HL-60 (cell line): ENCODE measurements around the gene PRSS16.

Source experiments
- DNase-seq, 2 experiments: peaks; one replicate each; pipeline ENCODE4 v3.0.0-alpha.2; 2010 to 2020; ENCODE audit warnings: low read depth in 1 of 2, low spot score in 1 of 2
- H3K27ac ChIP-seq: fragments of 250-450 bp; sonication (Bioruptor Pico); replicated peaks from 2 replicates; pipeline ENCODE4 v1.5.1; 2020; ENCODE audit warnings: mild to moderate bottlenecking, moderate library complexity
- H3K27me3 ChIP-seq: fragments of 250-450 bp; sonication (Bioruptor Pico); 2 replicates; pipeline ENCODE4 v1.5.1; 2021; ENCODE audit warnings: mild to moderate bottlenecking, moderate library complexity; ENCODE audit not compliant: insufficient read depth, poor library complexity, severe bottlenecking
- H3K4me3 ChIP-seq: replicated peaks from 2 replicates; pipeline ENCODE4 v1.5.1; 2011; ENCODE audit warnings: mild to moderate bottlenecking, control low read depth, low read length; ENCODE audit not compliant: insufficient read depth
- GABPA ChIP-seq: IDR thresholded peaks from 2 replicates; pipeline ENCODE4 v1.6.1; 2012; ENCODE audit warnings: low read depth
- POLR2AphosphoS5 ChIP-seq: IDR thresholded peaks from 2 replicates; pipeline ENCODE4 v1.6.1; 2012; ENCODE audit warnings: low read depth
- SPI1 ChIP-seq: IDR thresholded peaks from 2 replicates; pipeline ENCODE4 v1.6.1; 2012; ENCODE audit warnings: low read depth, mild to moderate bottlenecking, borderline replicate concordance
- TF ChIP-seq, protein P1 (sequence below): IDR thresholded peaks from 2 replicates; pipeline ENCODE4 v1.6.1; 2012; ENCODE audit warnings: low read depth; ENCODE audit not compliant: insufficient replicate concordance
- TF ChIP-seq, protein P2 (sequence below): IDR thresholded peaks from one replicate; pipeline ENCODE4 v1.5.1; 2011; ENCODE audit warnings: low read length, control low read depth, inconsistent platforms; ENCODE audit not compliant: insufficient read depth

PRSS16 gene

DNA sequence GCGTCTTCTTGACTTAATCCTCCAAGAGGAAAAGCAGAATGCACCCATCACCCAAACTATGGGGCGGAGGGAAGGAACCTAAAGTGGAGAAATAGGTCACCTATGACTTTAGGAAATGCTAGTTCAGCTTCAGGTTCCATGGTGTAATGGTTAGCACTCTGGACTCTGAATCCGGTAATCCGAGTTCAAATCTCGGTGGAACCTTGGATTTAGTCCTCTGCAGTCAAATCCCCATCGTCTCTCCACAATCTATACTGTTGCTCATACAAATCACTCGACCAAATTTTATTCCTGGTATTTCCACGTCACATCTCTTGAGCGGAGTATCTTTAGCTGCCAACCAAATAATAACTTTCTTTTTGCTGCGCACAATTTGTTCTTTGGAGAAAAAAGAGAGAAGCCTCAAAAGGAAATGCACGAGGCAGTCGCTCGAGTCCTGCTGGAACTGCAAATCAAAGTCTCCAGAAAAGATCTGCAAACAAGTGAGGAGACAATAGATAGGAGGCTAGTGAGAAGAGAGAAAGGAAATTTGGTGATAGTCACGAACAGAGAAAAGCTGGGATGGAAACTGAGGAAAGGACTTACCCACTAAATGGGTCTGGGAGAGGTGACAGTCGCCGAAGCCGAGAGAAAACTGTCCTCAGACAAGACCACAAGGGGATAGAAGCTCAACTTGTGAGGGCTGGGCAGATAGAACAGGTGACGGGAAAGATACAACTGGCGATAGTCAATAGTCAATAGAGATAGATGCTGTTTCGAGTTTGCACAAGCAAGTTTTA is 48.0 kb downstream of the PRSS16 start:
- no peak for DNase-seq
- Histone ChIP-seq H3K4me3 (no peak overlapping the region), H3K27ac (no peak overlapping the region), H3K27me3 (no peaks in the 10 kb centered on the region)
- TF ChIP-seq SPI1: no peak
- TF ChIP-seq, protein P1, sequence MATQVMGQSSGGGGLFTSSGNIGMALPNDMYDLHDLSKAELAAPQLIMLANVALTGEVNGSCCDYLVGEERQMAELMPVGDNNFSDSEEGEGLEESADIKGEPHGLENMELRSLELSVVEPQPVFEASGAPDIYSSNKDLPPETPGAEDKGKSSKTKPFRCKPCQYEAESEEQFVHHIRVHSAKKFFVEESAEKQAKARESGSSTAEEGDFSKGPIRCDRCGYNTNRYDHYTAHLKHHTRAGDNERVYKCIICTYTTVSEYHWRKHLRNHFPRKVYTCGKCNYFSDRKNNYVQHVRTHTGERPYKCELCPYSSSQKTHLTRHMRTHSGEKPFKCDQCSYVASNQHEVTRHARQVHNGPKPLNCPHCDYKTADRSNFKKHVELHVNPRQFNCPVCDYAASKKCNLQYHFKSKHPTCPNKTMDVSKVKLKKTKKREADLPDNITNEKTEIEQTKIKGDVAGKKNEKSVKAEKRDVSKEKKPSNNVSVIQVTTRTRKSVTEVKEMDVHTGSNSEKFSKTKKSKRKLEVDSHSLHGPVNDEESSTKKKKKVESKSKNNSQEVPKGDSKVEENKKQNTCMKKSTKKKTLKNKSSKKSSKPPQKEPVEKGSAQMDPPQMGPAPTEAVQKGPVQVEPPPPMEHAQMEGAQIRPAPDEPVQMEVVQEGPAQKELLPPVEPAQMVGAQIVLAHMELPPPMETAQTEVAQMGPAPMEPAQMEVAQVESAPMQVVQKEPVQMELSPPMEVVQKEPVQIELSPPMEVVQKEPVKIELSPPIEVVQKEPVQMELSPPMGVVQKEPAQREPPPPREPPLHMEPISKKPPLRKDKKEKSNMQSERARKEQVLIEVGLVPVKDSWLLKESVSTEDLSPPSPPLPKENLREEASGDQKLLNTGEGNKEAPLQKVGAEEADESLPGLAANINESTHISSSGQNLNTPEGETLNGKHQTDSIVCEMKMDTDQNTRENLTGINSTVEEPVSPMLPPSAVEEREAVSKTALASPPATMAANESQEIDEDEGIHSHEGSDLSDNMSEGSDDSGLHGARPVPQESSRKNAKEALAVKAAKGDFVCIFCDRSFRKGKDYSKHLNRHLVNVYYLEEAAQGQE: no peak
- no peak for TF ChIP-seq POLR2AphosphoS5
- TF ChIP-seq, protein P2, sequence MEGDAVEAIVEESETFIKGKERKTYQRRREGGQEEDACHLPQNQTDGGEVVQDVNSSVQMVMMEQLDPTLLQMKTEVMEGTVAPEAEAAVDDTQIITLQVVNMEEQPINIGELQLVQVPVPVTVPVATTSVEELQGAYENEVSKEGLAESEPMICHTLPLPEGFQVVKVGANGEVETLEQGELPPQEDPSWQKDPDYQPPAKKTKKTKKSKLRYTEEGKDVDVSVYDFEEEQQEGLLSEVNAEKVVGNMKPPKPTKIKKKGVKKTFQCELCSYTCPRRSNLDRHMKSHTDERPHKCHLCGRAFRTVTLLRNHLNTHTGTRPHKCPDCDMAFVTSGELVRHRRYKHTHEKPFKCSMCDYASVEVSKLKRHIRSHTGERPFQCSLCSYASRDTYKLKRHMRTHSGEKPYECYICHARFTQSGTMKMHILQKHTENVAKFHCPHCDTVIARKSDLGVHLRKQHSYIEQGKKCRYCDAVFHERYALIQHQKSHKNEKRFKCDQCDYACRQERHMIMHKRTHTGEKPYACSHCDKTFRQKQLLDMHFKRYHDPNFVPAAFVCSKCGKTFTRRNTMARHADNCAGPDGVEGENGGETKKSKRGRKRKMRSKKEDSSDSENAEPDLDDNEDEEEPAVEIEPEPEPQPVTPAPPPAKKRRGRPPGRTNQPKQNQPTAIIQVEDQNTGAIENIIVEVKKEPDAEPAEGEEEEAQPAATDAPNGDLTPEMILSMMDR: no peak
- TF ChIP-seq GABPA: no peak

DNA sequence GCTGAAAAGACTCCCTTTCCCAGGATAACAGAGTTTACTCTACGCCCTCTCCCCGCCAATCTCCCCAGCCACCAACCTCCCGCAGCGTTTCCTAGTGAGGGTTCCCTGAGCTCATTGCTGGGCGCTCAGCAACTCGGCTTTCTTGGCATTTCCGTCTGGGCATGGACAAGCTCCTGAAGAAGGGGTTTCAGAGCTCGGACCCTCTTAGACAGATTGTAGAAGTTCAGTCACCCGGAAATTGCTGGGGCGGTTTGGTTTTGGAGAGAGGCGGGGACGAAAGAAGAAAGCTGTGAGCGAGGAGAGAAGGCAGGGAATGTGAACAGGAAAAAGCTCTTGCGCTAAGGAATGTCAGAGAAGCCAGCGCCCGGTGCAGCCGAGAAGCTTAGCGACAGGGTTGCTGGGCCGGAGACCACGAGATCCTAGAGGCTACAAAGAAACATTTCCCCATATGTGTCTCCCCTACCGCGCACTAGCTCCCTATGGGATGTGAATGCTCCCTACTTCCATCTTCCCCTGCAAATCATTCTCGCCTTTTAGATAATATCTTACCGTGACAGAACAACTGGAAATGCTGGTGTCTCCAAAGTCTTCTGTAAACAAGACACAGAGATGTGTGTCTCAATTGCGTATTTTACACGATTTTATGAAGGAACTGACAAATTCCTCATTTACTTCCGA is 48.7 kb downstream of the PRSS16 start:
- TF ChIP-seq GABPA (no peak), POLR2AphosphoS5 (no peak), SPI1 (no peak)
- TF ChIP-seq, protein P2: no peak
- TF ChIP-seq, protein P1: no peak
- DNase-seq: no peak
- no peaks in the 10 kb centered on the region for H3K27me3 ChIP-seq
- no peak overlapping the region for H3K4me3 ChIP-seq
- no peak overlapping the region for H3K27ac ChIP-seq

DNA sequence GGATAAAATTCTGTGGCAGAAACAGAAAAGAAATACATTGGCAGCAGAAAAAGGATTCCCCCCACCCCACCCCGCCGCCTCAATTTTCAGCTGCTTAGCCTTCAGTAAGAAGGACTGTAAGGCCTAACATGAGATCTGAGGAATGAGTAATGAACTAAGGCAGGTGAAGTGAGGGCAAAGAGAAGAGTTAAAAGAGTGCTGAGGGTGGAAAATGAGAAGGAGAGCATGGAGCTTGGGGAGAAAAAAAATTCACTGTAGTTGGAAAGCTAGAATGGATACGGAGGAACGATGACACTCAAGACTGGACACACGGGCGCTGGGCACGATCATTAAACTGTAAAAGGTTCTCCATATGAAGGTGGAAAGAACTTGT is 50.0 kb downstream of the PRSS16 start:
- Histone ChIP-seq H3K27me3 (no peaks in the 10 kb centered on the region), H3K27ac (no peak overlapping the region), H3K4me3 (no peak overlapping the region)
- TF ChIP-seq SPI1: no peak
- TF ChIP-seq POLR2AphosphoS5: no peak
- no peak for DNase-seq

DNA sequence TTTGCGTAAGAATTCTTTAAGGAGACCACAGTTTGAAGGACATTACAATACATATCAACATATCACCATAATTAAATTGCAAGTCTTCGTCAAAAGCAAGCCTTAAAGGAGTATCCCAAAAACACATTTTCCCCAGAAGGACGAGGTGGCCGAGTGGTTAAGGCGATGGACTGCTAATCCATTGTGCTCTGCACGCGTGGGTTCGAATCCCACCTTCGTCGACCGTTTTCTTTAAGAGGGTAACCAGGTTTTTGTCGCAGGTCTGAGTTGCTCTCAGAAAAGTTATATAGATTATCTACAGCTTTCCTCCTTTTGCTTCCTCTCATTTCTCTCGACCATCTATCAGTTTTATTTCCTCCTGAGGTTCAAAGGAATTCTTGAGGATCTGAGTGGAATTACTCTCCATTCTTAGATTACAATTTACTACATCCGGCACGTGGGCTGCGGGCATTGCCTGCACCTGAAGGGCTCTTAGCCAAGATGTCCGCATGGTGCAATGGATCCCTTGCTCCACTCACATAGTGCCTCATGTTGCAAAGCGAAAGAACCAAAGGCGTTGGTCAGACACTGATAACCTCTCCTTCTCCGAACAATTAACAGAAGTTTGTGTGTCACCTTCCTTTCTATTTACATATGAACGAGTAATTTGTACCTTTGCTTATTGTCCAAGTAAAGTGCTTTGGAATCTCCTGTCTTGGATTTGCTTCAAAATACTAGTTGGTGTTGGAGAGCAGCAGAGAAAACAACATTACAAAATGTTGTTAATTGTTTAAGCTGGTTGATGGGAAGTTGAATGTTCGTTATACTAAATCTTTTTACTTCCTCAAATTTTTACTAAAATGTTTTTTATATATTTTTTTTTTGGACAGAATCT is 50.6 kb downstream of the PRSS16 start:
- no peak for DNase-seq
- no peak overlapping the region for H3K4me3 ChIP-seq
- TF ChIP-seq SPI1 (no peak), GABPA (no peak), POLR2AphosphoS5 (no peak)
- TF ChIP-seq, protein P2: no peak
- H3K27me3 ChIP-seq: no peaks in the 10 kb centered on the region
- no peak overlapping the region for H3K27ac ChIP-seq
